ENCODE data around the gene S100A6.
"Not testable (repeated sequence)": the region's sequence is repeated elsewhere in the genome, so short reads cannot be mapped to it uniquely, and the experiment has no call there.

The S100A6 gene
- 390 to 901 (median 638) reads per million in 18 experiments for total RNA-seq

GRCh38 chr1:153535242-153536011 lies at the start of gene S100A6:
Gene S100A6, minus strand, starts transcription at chr1:153535991. Its CDS starts 652 bp downstream, at chr1:153535339.
- peak; percentile 84 to 90 for DNase-seq

GRCh38 chr1:153585006-153585405 lies 49.2 kb upstream of the S100A6 start:
- peak in 1 of 2 donors; percentile 56 for DNase-seq

- DNase-seq, result no peak
These were observed 48.2 kb upstream of the S100A6 start for GRCh38 chr1:153583976-153584375.

- not testable (repeated sequence) for DNase-seq
These were observed 47.7 kb upstream of the S100A6 start for GRCh38 chr1:153583514-153583913.

- not testable (repeated sequence) for DNase-seq
These were observed 47.0 kb upstream of the S100A6 start for GRCh38 chr1:153582836-153583235.

GRCh38 chr1:153578936-153579335 lies 43.1 kb upstream of the S100A6 start:
- no peak for DNase-seq

GRCh38 chr1:153578490-153578889 lies 42.7 kb upstream of the S100A6 start:
- no peak for DNase-seq

- DNase-seq, result no peak
These were observed 41.8 kb upstream of the S100A6 start for GRCh38 chr1:153577624-153578051.

- DNase-seq, result peak in 1 of 2 donors; percentile 12
These were observed 41.3 kb upstream of the S100A6 start for GRCh38 chr1:153577138-153577537.

- DNase-seq, result not testable (repeated sequence)
These were observed 39.7 kb upstream of the S100A6 start for GRCh38 chr1:153575497-153575896.

- not testable (repeated sequence) for DNase-seq
These were observed 39.3 kb upstream of the S100A6 start for GRCh38 chr1:153575081-153575491.

GRCh38 chr1:153573351-153573750 lies 37.6 kb upstream of the S100A6 start:
- peak; percentile 75 to 76 for DNase-seq

GRCh38 chr1:153572569-153573015 lies 36.8 kb upstream of the S100A6 start:
- DNase-seq, result peak; percentile 83 to 91

- no peak for DNase-seq
These were observed 35.9 kb upstream of the S100A6 start for GRCh38 chr1:153571706-153572105.

GRCh38 chr1:153570874-153571273 lies 35.1 kb upstream of the S100A6 start:
- no peak for DNase-seq

GRCh38 chr1:153569465-153569864 lies 33.7 kb upstream of the S100A6 start:
- no peak for DNase-seq

- peak; percentile 80 to 83 for DNase-seq
These were observed 32.7 kb upstream of the S100A6 start for GRCh38 chr1:153568367-153569099.

- no peak for DNase-seq
These were observed 32.0 kb upstream of the S100A6 start for GRCh38 chr1:153567621-153568366.

GRCh38 chr1:153566414-153567371 lies 30.9 kb upstream of the S100A6 start:
- DNase-seq, result peak; percentile 97 to 98

- peak; percentile 69 to 82 for DNase-seq
These were observed 30.0 kb upstream of the S100A6 start, which contains the start of gene S100A2 for GRCh38 chr1:153565529-153566374. Gene S100A2, minus strand, starts transcription at chr1:153565844. Its CDS starts 1,967 bp downstream, at chr1:153563877.

Data from inflammatory macrophage (primary cell).